GM18858 (cell line): ENCODE measurements around the gene CHD9.
"Not testable (repeated sequence)": the region's sequence is repeated elsewhere in the genome, so short reads cannot be mapped to it uniquely, and the experiment has no call there.

Source experiments
- ATAC-seq: cut with Tn5 transposase; IDR thresholded peaks from one replicate; pipeline ENCODE4 v1.9.1; 2021; ENCODE audit not compliant: unreplicated experiment

The CHD9 gene, protein sequence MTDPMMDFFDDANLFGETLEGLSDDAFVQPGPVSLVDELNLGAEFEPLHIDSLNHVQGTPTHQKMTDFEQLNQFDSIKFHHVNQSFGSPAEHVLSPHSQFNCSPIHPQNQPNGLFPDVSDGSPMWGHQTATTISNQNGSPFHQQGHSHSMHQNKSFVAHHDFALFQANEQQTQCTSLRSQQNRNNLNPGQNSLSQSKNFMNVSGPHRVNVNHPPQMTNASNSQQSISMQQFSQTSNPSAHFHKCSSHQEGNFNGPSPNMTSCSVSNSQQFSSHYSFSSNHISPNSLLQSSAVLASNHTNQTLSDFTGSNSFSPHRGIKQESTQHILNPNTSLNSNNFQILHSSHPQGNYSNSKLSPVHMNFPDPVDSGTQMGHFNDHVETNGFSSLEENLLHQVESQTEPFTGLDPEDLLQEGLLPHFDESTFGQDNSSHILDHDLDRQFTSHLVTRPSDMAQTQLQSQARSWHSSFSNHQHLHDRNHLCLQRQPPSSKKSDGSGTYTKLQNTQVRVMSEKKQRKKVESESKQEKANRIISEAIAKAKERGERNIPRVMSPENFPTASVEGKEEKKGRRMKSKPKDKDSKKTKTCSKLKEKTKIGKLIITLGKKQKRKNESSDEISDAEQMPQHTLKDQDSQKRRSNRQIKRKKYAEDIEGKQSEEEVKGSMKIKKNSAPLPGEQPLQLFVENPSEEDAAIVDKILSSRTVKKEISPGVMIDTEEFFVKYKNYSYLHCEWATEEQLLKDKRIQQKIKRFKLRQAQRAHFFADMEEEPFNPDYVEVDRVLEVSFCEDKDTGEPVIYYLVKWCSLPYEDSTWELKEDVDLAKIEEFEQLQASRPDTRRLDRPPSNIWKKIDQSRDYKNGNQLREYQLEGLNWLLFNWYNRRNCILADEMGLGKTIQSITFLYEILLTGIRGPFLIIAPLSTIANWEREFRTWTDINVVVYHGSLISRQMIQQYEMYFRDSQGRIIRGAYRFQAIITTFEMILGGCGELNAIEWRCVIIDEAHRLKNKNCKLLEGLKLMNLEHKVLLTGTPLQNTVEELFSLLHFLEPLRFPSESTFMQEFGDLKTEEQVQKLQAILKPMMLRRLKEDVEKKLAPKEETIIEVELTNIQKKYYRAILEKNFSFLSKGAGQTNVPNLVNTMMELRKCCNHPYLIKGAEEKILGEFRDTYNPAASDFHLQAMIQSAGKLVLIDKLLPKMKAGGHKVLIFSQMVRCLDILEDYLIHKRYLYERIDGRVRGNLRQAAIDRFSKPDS (N-terminal part only)

DNA sequence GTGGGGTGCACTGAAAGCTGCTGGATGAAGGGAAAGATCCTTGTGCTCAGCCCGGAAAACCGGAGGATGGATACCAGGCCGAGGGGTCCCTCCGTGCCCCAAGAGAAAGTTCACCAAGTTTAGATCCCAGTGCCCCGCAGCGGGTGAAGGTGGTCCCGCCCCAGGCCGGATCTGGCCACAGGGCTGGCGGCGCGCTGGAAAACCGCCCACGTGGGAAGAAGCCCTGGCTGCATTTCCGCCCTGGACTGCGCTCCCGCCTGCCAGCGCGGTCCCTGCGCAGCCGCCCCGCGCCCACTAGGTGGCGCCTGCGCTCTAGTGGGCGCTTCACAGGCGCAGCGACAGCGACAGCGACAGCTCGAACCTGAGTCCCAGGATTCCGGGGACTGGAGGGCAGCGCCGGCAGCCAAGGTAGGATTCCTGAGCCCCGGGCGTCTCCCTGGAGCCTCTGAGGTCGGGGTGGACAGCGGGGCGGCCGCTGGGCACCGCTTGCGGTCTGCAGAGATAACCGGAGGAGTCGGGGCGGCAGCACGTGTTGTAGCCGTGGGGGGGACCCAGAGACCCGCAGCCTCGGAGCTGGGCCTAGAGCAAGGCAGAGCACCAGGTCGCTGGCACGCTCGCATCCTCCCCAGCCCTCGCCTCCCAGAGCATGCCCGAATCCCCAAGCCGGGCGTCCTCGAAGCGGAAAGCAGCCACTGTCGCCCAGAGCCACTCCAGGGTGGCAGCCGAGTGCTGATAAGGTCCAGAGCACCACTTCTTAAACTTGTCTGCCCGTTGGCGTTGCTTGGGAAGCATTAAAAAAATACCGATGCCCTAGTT is at the start of gene CHD9:
Gene CHD9 (plus strand): TSS at position 322 of the 816 bp plus-strand sequence. CDS start 101,099 bp downstream, outside the sequence.
- peak; percentile 58 for ATAC-seq

GRCh38 chr16:53007095-53007494 is 47.7 kb upstream of the CHD9 start:
- no peak for ATAC-seq

DNA sequence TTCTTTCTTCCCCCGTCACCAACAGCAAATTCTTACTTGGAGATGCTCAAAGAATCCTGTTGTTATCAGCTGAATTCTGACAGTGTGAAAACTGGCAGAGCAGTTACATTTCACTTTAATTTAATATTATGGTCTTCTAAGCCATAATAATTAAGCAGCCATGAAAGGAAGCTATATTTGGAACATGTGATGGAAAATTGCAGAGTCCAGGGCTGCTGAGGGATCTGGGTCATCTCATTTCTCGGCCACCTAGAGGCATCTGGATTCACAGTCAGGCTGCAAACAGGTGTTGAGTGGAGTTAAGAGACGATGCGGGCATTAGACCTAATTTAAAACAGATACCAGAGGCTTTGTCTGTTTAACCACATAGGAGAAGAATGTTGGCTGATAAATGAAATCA is 40.5 kb upstream of the CHD9 start:
- no peak for ATAC-seq

GRCh38 chr16:53018834-53019416 is 35.9 kb upstream of the CHD9 start:
- no peak for ATAC-seq

DNA sequence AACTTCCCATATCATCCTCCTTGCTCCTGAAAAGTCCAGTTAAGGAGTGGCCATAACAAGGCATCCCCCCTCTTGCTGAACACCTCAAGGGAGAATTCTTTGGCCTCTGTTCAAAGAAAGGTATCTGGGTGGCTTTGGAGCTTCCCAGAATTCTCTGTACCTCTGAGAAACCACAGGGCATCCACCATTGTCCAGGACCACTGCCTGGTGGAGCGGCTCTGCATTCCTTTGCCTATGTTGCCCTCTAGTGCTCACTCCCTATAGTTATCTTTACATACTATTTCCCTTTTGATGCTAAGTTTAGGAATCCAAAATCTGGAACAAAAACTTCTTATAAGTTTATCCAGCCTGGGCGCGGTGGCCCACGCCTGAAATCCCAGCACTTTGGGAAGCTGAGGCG is 32.4 kb upstream of the CHD9 start:
- ATAC-seq, result no peak

- ATAC-seq, result peak; percentile 83
These were observed 30.7 kb upstream of the CHD9 start for GRCh38 chr16:53024045-53024444.

- ATAC-seq, result no peak
These were observed 24.8 kb upstream of the CHD9 start for GRCh38 chr16:53029971-53030370.

- ATAC-seq, result no peak
These were observed 23.4 kb upstream of the CHD9 start for GRCh38 chr16:53031323-53031942.

DNA sequence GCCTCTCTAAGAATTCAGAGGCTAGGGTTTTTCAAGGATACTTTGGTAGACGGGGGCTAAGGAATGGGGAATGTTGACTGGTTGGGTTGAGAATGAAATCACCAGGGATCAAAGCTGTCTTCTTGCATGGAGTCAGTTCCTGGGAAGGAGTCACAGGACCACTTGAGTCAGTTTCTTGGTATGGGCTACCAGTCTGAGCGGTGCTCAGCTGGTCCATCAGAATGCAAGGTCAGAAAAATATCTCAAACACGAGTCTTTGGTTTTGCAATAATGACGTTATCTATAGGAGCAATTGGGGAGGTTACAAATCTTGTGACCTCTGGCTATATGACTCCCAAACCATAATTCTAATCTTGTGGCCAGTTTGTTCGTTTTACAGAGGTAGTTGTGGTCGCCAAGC is 20.5 kb upstream of the CHD9 start:
- no peak for ATAC-seq

GRCh38 chr16:53035176-53035942 is 19.4 kb upstream of the CHD9 start:
- no peak for ATAC-seq

- no peak for ATAC-seq
These were observed 18.7 kb upstream of the CHD9 start for GRCh38 chr16:53036066-53036465.

- ATAC-seq, result not testable (repeated sequence)
These were observed 18.1 kb upstream of the CHD9 start for GRCh38 chr16:53036711-53037110.

DNA sequence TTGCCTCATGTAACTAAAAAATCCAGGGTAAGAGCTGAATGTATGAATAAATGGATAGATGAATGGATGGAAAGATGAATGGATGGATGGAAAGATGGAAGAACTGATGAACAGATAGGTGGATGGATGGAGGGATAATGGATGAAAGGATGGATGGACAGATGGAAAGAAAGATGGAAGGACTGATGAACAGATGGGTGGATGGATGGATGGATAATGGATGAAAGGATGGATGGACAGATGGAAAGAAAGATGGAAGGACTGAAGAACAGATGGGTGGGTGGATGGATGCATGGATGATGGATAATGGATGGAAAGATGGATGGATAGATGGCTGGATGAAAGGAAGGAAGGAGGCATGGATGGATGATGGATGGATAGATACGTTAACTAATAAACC is 14.0 kb upstream of the CHD9 start:
- ATAC-seq, result no peak

GRCh38 chr16:53041320-53042051 is 13.3 kb upstream of the CHD9 start:
- ATAC-seq, result peak; percentile 58

DNA sequence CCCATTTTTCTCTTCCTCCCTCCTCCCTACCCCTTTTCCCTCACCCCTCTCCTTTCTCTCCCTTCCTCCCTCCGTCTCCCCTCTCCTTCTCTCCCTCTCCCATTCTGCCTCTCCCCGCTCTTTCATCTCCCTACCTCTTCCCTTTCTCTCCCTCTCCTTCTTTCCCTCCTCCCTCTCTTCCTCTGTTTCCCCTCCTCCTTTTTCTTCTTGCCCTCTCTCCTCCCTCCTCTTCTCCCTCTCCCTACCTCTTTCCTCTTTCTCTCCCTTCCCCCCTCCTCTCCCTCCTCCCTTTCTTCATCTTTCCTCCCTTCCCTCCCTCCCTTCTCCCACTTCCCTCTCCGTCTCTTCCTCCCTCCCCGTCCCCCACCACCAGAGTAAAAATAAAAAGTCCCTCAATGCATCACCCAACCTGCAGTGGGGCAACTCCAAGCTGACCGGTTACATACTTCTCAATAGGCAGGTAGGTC is 12.5 kb upstream of the CHD9 start:
- ATAC-seq, result no peak

DNA sequence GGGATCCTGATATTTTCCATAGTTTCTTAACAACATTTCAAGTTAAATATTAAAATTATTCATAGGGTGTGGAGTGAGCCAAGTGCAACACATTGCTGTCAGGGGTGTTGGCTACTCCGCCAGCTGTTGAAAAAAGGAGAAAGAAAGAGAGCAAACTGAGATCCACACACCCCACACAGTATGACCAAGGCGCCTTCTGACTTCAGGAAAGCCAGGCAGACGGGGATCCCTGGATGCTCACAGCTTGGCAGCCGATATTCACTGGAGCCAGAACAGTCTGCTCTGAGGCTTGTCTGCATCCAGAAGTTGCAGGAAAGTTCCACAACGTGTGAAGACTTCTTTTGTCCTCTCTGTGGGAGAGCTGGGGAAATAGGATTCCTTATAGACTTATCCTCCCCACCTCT is 11.4 kb upstream of the CHD9 start:
- ATAC-seq, result no peak

- no peak for ATAC-seq
These were observed 10.7 kb upstream of the CHD9 start for GRCh38 chr16:53043986-53044601.
